IPS-NIHi7 (cell line): ENCODE measurements around the gene LHFPL2.

ENCODE experiments used
- DNase-seq: peaks from one replicate; pipeline ENCODE4 v3.0.0; 2012; ENCODE audit warnings: mixed read lengths; ENCODE audit errors: extremely low spot score

The LHFPL2 gene

DNA sequence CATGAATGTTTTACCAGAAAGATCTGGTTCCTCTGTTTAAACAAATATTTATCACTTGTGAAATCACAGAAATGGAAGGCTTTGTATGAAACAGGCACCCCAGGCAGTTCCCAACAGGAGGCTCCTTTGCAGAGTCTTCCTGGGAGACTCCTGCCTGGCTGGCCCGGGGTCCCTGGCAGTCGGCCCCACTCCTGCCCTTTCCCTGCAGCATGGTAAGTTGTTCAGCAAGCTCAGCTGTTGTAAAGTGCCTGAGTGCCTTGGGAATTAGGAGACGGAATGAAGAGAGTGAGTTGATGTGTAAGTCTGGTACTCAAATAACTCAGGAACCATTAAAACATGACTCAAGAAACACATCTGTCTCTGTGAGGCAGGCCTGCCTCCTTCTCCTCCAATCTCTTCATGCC lies 17.5 kb upstream of the LHFPL2 start:
- DNase-seq: no peak

DNA sequence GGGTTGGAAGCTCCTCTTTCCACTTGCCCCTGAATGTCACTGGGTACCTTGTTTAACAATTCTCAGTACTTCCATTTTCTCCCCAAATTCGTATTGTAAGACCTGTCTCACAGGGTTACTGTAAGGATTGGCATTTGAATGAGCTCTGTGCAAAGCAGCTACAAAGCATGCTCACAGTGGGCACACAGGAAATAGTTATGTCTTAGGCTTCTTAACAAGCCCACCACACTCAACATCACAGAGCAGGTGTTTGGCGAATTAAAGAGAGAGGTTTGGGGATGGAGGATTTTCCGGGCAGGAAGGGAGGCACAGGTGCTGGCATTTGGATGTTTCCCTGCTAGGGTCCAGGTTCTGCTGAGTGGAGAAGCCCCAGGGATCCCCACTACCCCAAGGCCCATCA lies 17.0 kb upstream of the LHFPL2 start:
- no peak for DNase-seq

DNA sequence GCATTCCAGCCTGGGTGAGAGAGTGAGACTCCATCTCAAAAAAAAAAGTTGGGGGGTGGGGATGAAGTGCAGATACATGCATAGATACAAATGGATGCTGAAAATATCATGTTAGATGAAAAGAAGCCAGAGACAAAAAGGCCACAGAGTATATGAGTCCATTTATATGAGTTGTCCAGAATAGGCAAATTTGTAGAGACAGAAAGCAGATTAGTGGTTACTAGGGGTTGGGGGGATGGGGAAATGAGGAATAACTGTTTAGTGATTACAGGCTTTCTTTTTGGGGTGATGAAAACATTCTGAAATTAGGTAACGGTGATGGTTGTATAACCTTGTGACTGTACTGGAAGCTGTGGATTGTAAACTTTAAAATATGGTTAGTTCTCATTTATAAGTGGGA lies 13.8 kb upstream of the LHFPL2 start:
- no peak for DNase-seq

DNA sequence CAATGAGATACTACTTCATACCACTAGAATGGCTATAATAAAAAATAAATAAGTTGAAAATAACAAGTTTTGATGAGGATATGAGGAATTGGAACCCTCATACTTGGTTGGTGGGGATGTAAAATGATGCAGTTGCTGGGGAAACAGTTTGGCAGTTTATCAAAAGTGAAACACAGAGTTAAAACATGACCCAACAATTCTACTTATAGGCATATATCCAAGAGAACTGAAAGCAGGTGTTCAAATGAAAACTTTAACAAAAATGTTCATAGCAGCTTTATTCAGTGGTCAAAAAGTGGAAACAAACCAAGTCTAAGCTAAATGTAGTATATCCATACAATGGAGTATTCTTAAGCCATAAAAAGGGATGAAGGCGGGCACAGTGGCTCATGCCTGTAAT lies 13.1 kb upstream of the LHFPL2 start:
- DNase-seq: no peak

DNA sequence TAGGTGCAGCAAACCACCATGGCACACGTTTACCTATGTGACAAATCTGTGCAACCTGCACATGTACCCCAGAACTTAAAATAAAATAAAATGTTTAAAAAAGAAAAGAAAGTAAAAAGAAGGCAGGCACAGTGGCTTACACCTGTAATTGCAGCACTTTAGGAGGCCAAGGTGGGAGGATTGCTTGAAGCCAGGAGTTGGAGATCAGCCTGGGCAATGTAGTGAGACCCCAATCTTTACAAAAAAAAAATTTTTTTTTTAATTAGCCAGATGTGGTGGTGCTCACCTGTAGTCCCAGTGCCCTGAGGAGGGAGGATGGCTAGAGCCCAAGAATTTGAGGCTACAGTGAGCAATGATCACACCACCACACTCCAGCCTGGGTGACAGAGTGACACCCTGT lies 12.5 kb upstream of the LHFPL2 start:
- DNase-seq: no peak

DNA sequence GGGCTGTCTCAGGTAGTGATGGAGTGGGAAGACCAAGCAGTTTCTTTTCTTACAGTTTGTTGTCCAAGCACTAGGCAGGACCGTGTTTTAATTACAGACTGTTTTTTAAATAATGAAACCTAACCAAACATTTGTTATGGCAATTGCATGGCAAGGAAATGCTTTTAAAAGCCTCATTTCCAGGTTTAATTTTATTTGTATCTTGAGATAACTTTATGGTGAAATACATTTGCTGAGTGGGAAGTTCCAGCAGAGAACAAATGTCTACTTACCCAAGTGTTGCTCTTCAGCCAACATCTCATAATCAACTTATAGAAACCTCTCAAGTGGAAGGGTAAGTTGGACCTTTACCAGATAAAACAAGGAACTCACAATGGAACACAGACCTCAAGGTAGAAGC lies 11.8 kb upstream of the LHFPL2 start:
- no peak for DNase-seq

DNA sequence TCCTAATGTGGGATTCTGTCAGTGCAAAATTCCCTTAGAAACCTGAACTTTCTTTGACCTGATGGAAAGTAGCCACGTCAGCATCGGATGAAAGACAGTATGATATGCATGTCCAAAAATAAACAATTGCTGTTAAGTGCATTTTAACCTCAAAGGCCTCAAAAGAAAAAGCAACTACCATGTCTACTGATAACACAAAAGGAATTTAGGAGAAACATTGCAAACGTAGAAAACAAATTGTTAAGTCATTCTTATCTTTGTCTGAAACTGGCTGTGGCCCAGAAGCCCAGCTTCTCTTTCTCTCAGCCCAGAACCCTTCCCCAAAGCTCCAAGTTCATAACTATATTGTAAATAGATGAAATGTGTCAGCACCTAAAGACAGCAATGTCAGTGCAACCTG lies 11.1 kb upstream of the LHFPL2 start:
- no peak for DNase-seq

DNA sequence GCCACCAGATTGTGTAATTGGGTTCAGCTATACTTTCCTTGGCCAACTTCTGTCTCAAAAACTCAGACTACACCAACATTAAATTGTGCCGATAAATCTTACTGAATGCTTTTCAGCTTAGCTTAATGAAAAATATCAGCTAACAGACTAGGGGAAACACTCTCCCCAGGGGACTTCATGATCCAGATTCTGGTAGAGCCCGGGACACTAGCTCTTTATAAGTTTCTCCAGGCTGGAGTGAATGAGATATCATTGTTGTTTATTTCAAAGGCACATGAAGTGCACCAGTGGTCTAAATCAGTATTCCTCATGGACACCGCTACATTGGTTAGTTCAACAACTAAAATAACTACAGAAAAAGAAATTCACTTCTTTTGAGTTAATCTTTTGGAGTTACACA lies 10.5 kb upstream of the LHFPL2 start:
- no peak for DNase-seq

DNA sequence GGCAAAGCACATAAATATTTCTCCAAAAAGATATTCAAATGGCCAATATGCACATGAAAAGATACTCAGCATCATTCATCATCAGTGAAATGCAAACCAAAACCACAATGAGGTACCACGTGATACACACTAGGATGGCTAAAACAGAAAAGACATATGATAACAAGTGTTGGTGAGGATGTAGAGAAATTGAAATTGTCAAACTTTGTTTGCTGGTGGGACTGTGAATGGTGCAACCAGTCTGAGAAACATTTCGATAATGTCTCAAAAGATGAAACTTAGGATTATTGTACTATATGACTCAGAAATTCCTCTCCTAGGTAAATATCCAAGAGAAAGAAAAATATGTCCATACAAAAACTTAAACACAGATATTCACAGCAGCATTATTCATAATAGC lies 8.6 kb upstream of the LHFPL2 start:
- no peak for DNase-seq

DNA sequence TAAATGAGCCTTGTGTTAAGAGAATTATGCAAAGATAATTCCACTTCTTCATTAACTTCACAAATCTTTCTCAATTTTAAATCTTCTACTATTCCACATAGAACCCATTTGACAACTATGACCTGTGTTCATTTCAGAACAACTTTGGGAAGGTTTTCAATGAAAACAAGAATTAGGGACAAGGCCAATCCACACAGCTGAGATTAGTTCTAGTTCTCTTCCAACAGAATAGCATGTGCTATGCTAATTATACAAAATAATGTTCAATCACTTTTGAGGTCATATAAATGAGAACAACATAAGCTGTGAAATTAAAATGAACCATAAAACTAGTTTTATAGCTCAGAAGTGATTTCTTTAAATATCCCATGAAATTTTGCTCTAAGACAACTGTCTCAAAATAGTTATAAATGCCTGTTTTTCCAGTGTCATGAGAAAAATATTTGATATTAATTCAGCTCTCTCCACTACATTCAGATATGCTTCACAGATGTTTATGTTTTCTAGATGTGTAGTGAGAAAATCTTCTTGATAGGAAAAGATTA lies 7.2 kb upstream of the LHFPL2 start:
- no peak for DNase-seq

DNA sequence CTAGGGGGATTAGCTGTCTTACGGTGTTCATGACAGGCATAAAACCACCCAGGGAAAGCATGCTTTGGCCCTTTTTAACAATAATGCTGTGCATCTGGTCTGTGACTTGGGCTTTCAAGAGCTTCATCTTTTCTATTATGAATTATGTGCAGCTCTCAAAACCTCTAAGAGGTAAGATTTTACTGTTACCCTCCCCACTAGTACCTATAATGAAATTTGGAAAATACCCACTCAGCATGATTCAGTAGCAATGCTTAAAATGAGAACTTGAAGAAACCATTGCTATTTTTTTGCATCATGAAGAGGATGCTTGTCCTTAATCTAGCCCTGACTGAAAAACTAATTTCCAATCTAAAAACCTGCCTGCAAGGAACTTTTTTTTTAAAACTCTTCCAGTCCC lies 5.8 kb upstream of the LHFPL2 start:
- no peak for DNase-seq

DNA sequence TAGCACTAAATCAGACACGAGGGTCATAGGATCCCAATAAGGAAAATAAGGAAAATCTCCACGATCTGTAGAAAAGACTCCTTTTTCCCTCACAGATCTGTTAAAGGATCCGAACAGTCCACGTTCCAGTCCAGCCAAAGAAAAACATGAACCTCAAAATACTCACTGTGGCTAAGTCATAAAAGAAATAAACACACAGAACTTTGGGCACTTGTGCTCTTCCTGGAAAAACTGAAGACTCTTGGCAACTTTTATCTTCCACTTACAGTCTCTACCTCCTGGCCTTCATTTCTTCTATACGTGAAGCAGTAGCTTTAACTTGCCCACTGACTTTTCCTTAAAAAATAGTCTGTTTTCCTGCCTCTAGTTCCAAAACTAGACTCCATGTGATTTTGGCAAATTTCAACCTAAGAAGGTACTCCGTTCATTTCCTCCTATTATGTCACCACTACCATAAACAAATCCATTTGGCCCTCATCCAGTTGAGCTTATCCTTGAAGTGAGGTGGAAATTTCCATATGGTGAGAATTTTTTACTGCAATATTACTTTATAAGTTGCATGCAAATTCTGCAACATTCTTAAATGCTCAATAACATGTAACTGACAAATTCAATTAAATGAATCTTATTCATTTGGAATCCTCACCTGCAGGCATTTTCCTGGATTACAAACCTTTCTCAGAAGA lies 5.3 kb upstream of the LHFPL2 start:
- no peak for DNase-seq

DNA sequence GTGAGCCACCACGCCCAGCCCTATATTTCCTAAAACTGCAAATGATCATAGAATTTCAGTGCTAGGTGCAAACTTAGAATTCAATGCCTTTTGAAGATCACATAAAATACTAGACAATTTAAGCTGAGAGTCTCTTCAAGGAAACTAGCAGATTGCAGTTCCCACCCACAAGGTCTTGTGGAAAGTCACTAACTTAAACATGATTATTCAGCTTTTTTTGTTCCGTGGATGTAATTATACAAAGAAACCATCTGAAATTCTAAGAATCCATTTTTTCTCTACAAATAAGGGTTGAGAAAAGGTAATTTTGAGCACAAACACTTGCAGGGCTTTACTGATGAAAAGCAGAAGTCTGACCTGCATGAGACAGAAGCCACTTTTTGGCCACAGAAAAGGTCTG lies 4.5 kb upstream of the LHFPL2 start:
- no peak for DNase-seq

DNA sequence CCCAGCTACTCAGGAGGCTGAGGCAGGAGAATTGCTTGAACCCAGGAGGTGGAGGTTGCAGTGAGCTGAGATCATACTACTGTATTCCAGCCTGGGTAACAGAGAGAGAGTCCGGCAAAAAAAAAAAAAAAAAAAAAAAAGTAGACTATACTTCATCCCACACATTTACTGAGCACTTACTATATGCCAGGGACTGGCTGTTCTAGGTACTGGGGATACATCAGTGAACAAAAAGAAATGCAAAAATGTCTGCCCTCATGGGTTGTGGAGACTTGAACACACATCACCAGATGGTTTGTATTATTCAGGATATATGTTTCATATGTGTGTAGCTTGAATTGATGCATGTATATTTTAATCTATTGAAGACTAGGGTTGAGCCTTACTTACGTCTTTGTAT lies 2.9 kb upstream of the LHFPL2 start:
- DNase-seq: no peak

DNA sequence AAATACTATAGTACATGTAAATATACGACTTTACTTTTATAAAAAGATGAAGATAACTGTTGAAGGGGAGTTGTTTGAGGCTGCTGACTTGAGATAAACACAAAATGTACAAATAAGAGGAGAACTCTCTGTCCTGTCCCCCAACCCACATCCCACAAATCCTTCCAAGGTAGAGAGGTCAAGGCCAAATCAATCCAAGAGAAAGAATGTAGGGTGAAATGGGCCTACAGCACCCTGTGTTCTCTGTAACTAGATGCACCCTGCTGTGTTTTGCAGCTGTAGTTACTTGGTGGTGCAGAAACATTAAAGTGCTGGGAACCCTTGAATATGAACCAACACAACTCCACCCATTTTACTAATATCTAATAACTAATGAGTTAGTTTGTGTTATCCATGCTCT lies 2.0 kb upstream of the LHFPL2 start:
- no peak for DNase-seq

DNA sequence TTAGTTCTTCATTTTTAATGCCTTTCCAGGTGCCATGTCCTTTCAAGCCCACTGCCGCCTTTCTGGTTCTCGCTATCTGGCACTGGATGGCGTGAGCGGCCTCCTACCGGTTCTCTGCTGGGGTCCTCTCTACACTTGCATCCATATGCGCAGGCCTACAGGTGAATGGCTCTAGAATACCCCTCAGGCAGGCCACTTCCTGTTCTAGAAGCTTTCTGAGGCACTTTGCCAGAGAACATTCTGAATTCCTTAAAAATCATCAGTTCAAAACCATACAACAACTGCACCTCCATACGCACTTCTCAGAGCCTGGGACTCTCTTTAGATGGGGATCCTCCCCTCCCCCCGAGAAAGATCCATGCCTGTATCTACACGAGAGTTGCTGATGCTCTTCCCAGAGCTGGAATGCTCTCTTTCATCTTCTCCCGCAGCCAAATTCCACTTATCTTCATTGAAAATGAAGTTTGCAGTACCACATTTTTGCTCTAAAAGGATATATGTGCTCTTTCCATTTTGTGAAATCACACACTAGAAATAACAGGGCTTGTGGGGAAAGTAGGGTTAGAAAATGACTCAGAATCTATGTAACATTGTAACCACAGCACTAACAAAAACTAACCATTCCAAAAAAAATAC lies 1.4 kb upstream of the LHFPL2 start:
- no peak for DNase-seq

DNA sequence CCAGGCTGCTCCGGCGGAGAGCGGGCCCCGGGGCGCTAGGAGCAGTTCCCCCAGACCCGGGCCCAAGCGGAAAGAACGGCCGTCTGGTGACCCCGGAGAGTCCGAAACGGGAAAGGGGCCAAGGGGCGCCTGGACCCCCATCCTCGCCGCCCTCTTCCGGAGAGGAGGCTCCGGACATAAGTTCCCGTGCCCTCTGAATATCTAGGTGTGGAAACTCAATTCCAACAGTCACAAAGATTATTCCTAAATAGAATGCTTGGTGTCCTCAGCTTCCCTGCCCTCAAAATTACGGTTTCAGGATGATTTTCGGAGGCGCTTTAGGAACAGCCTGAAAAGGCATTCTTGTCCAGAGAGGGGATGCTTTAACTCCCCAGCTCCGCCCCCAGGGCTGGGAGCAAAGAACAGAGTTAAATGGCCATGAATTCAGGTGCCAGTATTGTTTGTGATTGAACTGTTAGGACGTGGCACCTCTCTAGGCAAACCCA lies 681 bp upstream of the LHFPL2 start:
- no peak for DNase-seq

DNA sequence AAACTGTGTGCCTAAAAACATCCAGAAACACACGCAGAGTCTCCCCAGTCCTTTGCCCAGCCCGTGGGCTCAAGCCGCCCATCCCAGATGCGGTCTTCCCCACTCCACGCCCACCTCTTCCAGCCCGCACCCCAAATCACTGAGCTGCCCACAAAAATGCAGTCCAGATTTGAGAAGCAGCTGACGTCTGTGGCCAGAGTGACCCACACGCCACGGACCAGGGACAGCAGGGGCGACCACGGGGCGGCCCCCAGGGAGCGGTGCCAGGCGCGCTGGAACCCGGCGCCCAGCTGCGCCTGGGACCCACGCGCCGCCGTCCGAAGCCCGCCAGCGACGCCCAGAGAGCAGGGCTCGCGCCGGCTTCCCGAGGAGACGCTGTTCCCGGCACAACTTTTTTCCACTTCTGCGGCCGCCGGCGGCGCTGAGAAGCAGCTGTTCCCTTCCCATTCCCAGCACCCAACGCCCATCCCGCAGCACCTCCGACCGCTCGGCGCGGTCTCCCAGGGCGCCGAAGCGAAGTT lies 674 bp downstream of the LHFPL2 start:
- DNase-seq: no peak

DNA sequence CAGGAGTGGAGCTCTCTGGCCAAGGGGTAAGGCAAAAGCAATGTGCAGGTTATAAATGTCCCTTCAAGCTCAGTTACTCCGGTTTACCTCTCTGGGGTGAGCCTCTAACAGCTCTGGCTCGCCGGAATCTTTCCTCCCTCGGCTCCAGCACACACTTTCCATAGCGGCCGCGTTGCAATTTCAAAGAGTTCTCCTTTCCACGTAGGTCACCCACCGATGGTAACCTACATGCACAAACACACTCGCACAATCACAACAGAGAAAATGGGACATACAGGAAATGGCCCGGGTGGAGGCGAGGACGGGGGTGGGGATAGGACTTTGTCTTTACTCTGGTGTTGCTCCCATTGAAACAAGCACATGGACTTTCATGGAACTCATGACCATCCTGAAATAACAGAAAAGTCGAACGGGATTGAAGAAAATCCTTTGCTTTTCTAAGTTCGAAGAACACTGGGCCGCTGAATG lies 1.2 kb downstream of the LHFPL2 start:
- no peak for DNase-seq

DNA sequence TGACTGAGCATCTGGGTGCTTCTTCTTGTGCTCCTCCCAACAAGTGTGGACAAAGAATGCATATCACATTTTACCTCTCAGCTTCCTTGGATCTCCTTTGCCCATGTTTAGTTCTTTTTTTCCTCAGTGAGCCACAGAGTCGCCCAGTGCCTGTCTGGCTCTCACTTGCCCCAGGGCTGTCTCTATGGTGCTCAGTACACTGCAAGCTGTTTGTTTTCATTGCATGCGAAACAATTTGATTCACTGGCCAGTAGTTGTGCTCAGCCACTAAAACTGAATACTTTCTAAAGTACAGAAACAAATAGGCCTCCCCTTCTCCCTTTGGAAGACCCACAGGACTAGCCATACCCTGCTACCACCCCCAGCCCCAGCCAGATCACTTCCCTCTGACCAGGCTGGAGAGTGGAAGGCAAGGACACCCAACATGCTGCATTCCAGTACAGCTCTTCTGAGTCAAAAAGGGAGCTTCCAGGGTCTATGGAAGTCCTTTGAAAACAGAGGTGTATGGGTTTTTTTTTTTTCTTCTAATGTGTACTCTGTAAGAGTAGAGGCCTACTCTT lies 3.8 kb downstream of the LHFPL2 start:
- DNase-seq: no peak

DNA sequence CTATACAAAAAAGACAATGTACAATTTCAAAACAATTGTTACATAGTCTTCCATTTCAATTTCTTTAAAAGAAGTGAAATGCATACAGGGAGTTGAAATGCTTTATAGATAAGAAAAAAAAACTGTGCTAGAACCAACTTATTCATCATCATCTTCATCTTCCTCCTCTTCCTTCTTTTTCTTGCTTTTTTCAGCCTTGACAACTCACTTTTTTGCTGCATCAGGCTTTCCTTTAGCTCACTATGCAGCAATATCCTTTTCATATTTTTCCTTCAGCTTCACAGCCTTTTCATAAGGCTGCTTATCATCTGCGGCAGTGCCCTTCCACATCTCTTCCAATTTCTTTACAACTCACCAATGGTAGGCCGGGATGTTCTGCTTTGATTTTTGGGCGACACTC lies 4.4 kb downstream of the LHFPL2 start:
- no peak for DNase-seq

DNA sequence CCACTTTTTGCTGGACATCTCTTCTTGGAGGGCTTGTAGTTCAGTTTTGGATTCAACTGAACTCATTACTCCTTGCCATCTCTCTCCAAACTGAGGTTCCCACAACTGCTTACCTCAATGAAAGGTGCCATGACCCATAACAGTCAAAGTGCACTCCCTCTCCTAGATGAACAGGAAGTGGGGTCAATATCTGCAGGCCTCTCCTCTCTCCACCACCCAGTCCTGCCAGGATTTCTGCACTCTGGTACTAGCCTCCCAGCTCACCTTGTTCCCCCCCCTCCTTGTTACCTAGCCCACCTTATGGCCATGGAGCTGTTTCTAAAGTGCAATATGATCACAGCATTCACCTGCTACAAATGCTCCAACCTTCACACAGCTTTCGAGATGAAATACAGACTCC lies 5.9 kb downstream of the LHFPL2 start:
- DNase-seq: no peak
